ENCODE data around the gene PLOD2.

The PLOD2 gene

GRCh38 chr3:146160964-146161662 is at the start of gene PLOD2:
Gene PLOD2, minus strand, starts transcription at chr3:146161184. Its CDS starts 195 bp downstream, at chr3:146160989.
- DNase-seq = peak; percentile 93

- no peak for DNase-seq
These were observed 48.4 kb upstream of the PLOD2 start for GRCh38 chr3:146209371-146209770.

- no peak for DNase-seq
These were observed 42.8 kb upstream of the PLOD2 start for GRCh38 chr3:146203776-146204175.

- no peak for DNase-seq
These were observed 39.7 kb upstream of the PLOD2 start for GRCh38 chr3:146200461-146201220.

- DNase-seq = no peak
These were observed 38.8 kb upstream of the PLOD2 start for GRCh38 chr3:146199762-146200161.

GRCh38 chr3:146196789-146197188 is 35.8 kb upstream of the PLOD2 start:
- DNase-seq = no peak

- no peak for DNase-seq
These were observed 34.6 kb upstream of the PLOD2 start for GRCh38 chr3:146195605-146196004.

GRCh38 chr3:146195030-146195429 is 34.0 kb upstream of the PLOD2 start:
- no peak for DNase-seq

- DNase-seq = no peak
These were observed 30.1 kb upstream of the PLOD2 start for GRCh38 chr3:146191051-146191450.

GRCh38 chr3:146189519-146190173 is 28.7 kb upstream of the PLOD2 start:
- DNase-seq = peak; percentile 19

GRCh38 chr3:146187334-146187950 is 26.5 kb upstream of the PLOD2 start:
- DNase-seq = peak; percentile 28

- DNase-seq = no peak
These were observed 23.4 kb upstream of the PLOD2 start for GRCh38 chr3:146184241-146185015.

- DNase-seq = no peak
These were observed 20.2 kb upstream of the PLOD2 start for GRCh38 chr3:146181216-146181615.

- no peak for DNase-seq
These were observed 19.4 kb upstream of the PLOD2 start for GRCh38 chr3:146180376-146180775.

- DNase-seq = no peak
These were observed 17.2 kb upstream of the PLOD2 start for GRCh38 chr3:146178006-146178689.

GRCh38 chr3:146177519-146177918 is 16.5 kb upstream of the PLOD2 start:
- no peak for DNase-seq

GRCh38 chr3:146177072-146177471 is 16.1 kb upstream of the PLOD2 start:
- no peak for DNase-seq

GRCh38 chr3:146172586-146172985 is 11.6 kb upstream of the PLOD2 start:
- DNase-seq = no peak

GRCh38 chr3:146170591-146170990 is 9.6 kb upstream of the PLOD2 start:
- no peak for DNase-seq

GRCh38 chr3:146169891-146170290 is 8.9 kb upstream of the PLOD2 start:
- no peak for DNase-seq

GRCh38 chr3:146166826-146167225 is 5.8 kb upstream of the PLOD2 start:
- DNase-seq = no peak

GRCh38 chr3:146166415-146166821 is 5.4 kb upstream of the PLOD2 start:
- DNase-seq = no peak
